GM19438 (cell line): ENCODE measurements around the gene LTBP3.

Experiments
- ATAC-seq: cut with Tn5 transposase; IDR thresholded peaks from one replicate; pipeline ENCODE4 v1.9.1; 2021; ENCODE audit warnings: low read depth; ENCODE audit not compliant: unreplicated experiment

The LTBP3 gene

DNA sequence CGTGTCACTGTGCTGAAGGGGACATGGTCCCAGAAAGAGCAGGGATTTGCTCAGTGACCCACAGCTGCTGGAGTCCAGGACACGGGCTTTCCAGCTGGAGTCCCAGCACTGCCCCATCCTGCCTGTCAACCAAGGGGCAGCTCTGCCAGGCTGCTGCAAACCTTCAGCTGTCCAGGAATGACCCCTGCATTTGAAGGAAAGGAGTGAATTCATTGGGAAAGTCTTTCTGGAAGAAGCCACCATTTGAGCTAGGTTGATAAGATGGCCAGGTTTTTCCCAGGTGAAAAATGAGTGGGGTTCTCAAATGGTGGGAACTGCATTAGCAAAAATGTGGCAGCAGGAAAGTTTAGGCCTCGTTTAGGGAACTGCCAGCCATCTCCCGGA is 28.1 kb upstream of the LTBP3 start:
- no peak for ATAC-seq

- ATAC-seq, result no peak
Measured at GRCh38 chr11:65585396-65586246, 27.5 kb upstream of the LTBP3 start.

DNA sequence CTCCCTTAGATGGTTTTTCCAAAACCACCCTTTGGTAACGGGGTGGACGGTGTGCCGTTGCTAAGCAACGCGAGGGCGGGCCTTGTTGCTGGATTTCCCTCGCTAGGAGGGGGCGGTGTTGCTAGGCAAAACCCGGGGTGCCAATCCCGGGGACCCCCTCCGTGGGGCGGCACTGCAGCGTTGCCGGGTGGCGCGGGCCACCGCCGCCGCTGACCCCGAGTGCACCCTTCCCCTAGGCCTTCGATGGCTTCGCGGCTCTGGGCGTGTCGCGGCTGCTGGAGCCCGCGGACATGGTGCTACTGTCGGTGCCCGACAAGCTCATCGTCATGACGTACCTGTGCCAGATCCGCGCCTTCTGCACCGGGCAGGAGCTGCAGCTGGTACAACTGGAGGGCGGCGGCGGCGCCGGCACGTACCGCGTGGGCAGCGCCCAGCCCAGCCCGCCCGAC is 26.6 kb upstream of the LTBP3 start:
- ATAC-seq, result no peak

- no peak for ATAC-seq
Measured at GRCh38 chr11:65584106-65584505, 25.9 kb upstream of the LTBP3 start.

- ATAC-seq, result no peak
Measured at GRCh38 chr11:65583589-65583988, 25.4 kb upstream of the LTBP3 start.

DNA sequence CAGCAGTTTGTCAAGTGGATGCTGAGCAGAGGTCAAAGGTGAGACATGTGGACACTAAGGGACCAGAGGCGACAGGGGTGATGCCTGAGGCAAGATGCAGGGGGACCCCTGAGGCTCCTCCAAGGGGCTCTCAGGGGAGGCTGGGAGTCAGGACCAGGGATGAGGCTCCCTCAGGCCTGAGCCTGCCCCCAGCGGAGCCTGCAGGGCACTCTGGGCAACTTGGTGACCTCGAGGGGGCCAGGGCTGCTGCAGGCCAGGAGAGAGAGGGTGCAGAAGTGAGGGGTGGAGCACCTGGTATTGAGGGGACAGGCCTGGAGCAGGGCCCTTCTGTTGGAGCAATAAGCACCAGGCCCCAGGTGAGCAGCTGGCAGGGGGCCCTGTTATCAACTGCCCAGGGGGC is 23.8 kb upstream of the LTBP3 start:
- no peak for ATAC-seq

DNA sequence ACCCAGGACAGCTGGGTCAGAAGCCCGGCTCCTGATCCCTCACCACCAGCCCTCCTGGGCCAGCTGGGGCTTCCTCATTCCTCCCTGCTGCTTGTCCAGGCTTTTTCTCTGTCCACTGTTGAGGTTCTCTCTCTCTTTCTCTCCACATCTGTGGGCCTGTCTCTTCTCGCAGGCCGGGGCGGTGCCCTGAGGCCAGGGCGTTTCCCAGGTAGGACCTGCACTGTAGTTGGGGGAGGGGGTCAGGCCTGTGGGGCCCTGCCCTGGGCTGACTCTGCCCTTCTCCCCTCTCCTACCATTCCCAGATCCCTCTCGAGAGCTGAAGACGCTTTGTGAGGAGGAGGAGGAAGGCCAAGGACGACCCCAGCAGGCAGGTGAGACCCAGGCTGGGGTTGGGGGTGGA is 22.6 kb upstream of the LTBP3 start:
- no peak for ATAC-seq

- ATAC-seq, result no peak
Measured at GRCh38 chr11:65580031-65580692, 22.0 kb upstream of the LTBP3 start.

GRCh38 chr11:65579291-65579690 is 21.1 kb upstream of the LTBP3 start:
- no peak for ATAC-seq

DNA sequence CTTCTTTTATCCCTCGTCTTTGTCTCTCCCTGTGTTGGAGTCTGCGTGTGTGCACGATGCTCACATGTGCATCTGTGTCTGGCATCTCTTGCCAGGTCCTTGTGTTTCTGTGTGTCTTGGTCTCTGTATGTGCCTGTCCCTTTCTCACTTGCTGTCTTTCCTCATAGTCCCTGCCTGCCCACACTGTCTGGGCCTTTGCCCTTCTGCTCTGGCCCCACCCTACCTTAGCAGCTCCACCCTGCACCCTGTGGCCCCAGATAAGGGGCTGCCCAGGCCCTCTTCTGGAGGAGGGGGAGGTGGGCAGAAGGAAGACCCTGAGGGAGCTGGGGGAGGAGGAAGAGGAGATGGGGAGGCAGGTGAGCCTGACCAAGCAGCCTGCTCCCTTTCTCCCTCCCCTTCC is 20.5 kb upstream of the LTBP3 start:
- ATAC-seq, result no peak

DNA sequence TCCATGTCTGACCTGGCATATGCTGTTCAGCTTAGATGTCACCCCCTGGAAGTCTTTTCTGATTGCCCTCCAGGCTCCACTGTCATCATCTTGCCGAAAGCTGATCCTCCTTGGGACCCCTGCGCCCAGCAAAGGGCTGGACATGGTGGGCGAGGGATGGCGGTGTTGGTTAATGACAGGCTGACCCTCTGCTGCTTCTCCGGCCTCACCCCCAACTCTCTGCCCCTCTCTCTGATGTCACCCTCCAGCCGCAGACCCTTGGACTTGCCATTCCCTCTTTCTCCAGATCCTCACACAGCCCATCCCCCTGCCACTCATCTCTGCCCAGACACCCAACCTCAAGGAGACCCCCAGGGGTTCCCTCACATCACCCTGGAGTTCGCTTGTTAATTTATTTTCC is 20.0 kb upstream of the LTBP3 start:
- ATAC-seq, result no peak

DNA sequence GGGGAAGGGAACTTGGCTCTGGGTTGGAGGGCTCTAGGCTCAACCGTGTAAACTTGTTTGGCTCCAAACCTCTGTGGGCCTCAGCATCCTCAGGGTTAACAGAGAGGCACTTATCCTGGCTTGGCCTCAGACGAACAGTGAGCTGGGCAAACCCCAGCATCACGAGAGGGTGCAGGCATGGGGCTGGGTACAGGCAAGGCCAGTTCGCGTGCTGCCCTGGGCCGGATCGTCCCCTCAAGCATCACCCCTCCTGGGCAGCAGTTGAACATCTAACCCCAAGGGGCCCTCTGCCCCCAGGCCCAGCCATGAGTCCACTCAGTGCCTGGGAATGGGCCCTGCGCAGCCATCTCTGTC is 19.6 kb upstream of the LTBP3 start:
- no peak for ATAC-seq

GRCh38 chr11:65576867-65577755 is 19.0 kb upstream of the LTBP3 start:
- no peak for ATAC-seq

- ATAC-seq, result no peak
Measured at GRCh38 chr11:65576232-65576866, 18.2 kb upstream of the LTBP3 start.

DNA sequence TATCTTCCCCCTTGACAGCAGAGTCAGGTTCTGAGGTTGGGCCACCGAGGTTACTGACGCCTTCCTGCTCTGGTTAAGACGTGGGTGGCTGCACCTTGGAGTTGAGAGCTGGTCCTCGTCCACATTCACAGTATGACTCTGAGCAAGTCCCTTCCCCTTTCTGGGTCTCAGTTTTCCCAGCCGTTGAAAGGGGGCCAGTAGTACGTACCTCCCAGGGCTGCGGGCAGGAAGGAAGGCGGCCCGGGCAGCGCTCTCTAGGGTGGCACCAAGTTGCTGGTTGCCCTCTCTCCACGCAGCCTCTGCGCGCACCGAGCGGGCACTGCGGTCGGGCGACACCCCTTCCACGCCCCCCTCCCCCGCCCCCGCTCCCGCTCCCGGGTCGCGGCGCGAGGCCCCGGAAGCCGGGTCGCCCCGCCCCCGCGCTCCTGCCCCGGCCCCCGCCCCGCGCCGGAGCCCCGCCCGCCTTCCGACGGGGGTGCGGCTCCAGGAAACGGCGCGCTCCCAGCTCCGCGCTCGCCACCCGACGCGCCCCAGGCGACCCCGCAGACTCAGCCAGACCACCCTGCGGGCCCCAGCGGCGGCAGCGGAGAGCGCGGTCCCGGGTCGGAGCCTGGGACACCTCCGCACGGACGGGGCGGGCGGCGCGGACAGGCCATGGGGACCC is 17.5 kb upstream of the LTBP3 start, which contains the start of gene EHBP1L1:
EHBP1L1 (plus strand) TSS at position 486 of the 664 bp plus-strand sequence. CDS start 250 bp downstream, outside the sequence.
- no peak for ATAC-seq

DNA sequence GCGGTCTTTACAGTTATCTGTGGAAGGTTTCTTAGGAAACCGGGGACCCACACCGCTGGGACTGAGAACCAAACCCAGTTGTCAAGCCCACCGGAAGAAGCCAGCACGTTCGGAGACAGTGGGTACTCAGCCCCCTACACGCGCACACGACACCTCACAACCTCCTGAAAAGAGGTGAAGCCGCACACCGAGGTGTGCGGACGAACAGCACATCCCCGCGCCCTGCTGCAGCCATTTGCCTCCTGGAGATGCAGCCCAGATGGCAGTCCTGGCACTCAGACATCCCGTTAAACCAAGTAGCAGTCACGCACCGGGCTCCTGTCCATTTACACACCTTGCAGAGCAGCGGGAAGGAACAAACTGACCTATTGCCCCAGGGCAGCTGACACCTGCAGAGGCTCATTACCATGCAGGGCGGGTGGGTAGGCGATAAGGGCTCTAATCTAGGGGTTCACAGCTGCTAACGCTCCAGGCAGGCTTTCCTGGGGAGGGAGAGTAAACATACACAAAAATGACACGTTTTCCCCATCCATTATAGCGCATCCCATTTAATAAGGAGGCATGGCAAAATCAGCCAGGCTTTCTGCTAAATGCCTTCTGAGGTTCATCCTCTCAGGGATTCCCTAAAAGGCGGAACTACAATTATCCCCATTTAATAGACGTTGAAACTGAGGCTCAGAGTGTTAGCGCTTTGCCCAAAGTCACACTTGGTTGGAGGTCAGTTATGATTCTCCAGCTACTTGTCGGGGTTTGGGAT is 16.8 kb upstream of the LTBP3 start:
- ATAC-seq, result no peak

DNA sequence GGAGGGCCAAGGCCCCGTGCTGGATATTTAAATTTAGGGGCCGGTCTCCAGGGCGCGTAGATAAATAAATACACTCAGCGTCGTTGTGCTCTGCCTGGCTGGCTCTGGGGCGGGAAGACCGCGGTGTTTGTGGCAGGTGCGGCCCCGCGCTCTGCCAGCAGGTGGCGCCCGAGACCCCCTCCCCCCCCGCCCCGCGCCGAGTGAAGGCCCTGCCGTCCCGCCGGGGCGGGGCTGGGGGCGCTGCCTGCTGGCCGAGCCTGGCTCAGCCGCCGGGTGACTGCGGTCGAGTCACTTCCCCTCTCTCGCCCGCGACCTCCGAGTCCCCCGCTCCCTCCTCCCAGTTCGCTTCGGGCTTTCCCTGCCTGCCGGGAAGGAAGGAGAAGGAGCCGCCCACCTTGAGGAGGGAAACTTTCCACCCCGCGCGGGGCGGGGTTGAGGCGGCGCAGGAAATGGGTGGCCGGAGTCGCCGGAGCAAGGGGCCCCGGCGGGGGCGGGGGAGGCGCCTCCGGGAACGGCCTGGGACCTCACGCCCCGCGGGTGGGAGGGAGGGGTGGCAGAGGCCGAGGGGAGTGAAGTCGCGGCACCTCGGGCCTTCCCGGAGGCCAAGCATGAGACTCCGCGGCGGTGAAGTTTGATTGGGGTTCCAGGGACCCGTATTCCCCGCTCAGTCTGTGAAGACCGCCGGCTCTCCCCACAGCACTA is 16.1 kb upstream of the LTBP3 start:
- peak; percentile 27 for ATAC-seq

GRCh38 chr11:65573391-65574079 is 15.4 kb upstream of the LTBP3 start:
- no peak for ATAC-seq
